Esophagus (tissue), 2 donors: ENCODE measurements around the gene MESD. TPM values are rescaled to one million over a fixed set of nuclear protein-coding genes. Genes with fewer than 3 reads are reported as not detected.
A peak's percentile ranks its signal among the peaks of the same experiment; 100 is the strongest.

Experiments
- H3K27ac ChIP-seq, 2 donors: one replicate each; pipeline ENCODE4 v1.5.1; 2013; ENCODE audit warnings: low read depth in 2 of 2, mild to moderate bottlenecking in 2 of 2, inconsistent platforms in 1 of 2, low read length in 1 of 2, moderate library complexity in 1 of 2
- H3K27me3 ChIP-seq, 2 donors: one replicate each; pipeline ENCODE4 v1.6.1; 2013; ENCODE audit warnings: low read length in 2 of 2, control low read depth in 1 of 2, mild to moderate bottlenecking in 1 of 2; ENCODE audit not compliant: insufficient read depth in 2 of 2, control insufficient read depth in 1 of 2
- H3K36me3 ChIP-seq, 2 donors: one replicate each; pipeline ENCODE4 v1.6.1; 2013; ENCODE audit warnings: low read length in 1 of 2; ENCODE audit not compliant: control insufficient read depth in 2 of 2, insufficient read depth in 2 of 2
- H3K4me1 ChIP-seq, 2 donors: one replicate each; pipeline ENCODE4 v1.6.1; 2013; ENCODE audit warnings: low read length in 1 of 2; ENCODE audit not compliant: control insufficient read depth in 2 of 2, insufficient read depth in 2 of 2
- H3K4me3 ChIP-seq, 2 donors: one replicate each; pipeline ENCODE4 v1.5.1; 2013; ENCODE audit warnings: low read length in 2 of 2, mild to moderate bottlenecking in 2 of 2, low read depth in 1 of 2, moderate library complexity in 1 of 2
- H3K9me3 ChIP-seq, 2 donors: one replicate each; pipeline ENCODE4 v1.6.1; 2013; ENCODE audit warnings: mild to moderate bottlenecking in 2 of 2, low read depth in 1 of 2, low read length in 1 of 2, moderate library complexity in 1 of 2; ENCODE audit not compliant: control insufficient read depth in 2 of 2, insufficient read depth in 1 of 2
- WGBS, 2 donors: extraction: QIAGEN DNeasy Blood & Tissue Kit; methylation state at CpG; one replicate each; pipeline ENCODE4 v1.1.7; 2013; 5-methylcytosine and 5-hydroxymethylcytosine counted together
- polyA plus RNA-seq, 2 donors: library from polyadenylated mRNA; stranded (reverse); fragments of 200-250 nt; gene quantifications; one replicate each; pipeline ENCODE4 v1.2.3, GENCODE V29; 2013
- donor health status: healthy with polysubstance abuse.
- donor health status: Bipolar disorder and iron deficiency.

The MESD gene
- polyA plus RNA-seq, result 10 to 100 TPM; 11.4 to 14.4 TPM

- Histone ChIP-seq H3K4me1 (peaks cover 2 to 7% of the 10 kb centered on the region in 2 donors), H3K4me3 (peak within 1 kb of the TSS; percentile 93 to 96), H3K27me3 (no peaks in the 10 kb centered on the region), H3K27ac (peak within 1 kb of the TSS; percentile 90 to 96), H3K9me3 (no peaks in the 10 kb centered on the region), H3K36me3 (no peaks in the 10 kb centered on the region)
- 0 to 1% methylated on average over 44 to 63 of the region's 63 CpGs for WGBS, 2 donors
Observed at GRCh38 chr15:80989518-80990478, at the start of gene MESD. TSS of gene MESD (minus strand) at chr15:80989819. CDS start at chr15:80989791, 28 bp downstream.

DNA sequence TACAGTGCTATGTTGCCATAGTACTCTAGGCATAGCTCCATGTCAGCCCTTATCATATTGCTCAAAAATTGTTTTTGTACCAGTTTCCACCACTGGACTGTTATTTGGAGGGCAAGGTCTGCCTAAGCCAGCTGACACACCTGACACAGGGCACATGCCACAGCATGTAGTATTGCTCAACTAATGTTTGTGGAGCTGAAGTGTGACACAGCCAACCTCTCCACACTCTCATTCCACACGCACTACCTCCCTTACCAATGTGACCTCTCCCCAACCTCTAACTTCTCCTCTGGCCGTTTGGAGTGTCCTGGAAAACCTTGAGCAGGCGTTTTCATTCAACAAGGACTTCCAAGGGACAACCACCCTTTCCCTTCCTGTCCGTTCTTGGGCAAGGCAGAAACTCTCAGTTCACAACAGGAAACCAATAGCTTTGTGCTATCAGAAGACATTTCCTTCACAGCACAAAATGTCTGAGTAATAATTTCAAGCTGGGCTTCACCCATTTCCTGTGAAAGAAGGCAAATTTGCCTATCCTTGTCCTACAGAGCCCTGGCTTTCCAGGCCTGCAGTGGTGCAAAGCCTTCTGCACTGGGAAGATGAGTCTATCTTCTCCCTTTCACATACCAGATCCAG is 49.5 kb upstream of the MESD start:
- H3K36me3 ChIP-seq, result no peaks in the 10 kb centered on the region
- 27 to 28% methylated on average over 4 of the region's 4 CpGs for WGBS, 2 donors
- peaks cover 0 to 2% of the 10 kb centered on the region in 2 donors for H3K4me1 ChIP-seq
- peak overlapping the region in 1 of 2 donors; percentile 56 for H3K27ac ChIP-seq
- H3K4me3 ChIP-seq, result no peak overlapping the region
- no peaks in the 10 kb centered on the region for H3K27me3 ChIP-seq
- H3K9me3 ChIP-seq, result no peaks in the 10 kb centered on the region

GRCh38 chr15:81037952-81038743 is 48.5 kb upstream of the MESD start:
- 87 to 92% methylated on average over 14 of the region's 14 CpGs for WGBS, 2 donors
- no peaks in the 10 kb centered on the region for H3K9me3 ChIP-seq
- peak overlapping the region in 1 of 2 donors; percentile 24 for H3K27ac ChIP-seq
- peaks cover 0 to 2% of the 10 kb centered on the region in 2 donors for H3K4me1 ChIP-seq
- H3K4me3 ChIP-seq, result no peak overlapping the region
- H3K27me3 ChIP-seq, result no peaks in the 10 kb centered on the region
- H3K36me3 ChIP-seq, result no peaks in the 10 kb centered on the region

GRCh38 chr15:81033508-81033907 is 43.9 kb upstream of the MESD start:
- no peak overlapping the region for H3K27ac ChIP-seq
- WGBS, 2 donors, result 23 to 25% methylated on average over 2 of the region's 2 CpGs
- H3K36me3 ChIP-seq, result no peaks in the 10 kb centered on the region
- H3K4me3 ChIP-seq, result no peak overlapping the region
- H3K9me3 ChIP-seq, result peaks cover 0 to 3% of the 10 kb centered on the region in 2 donors
- H3K27me3 ChIP-seq, result no peaks in the 10 kb centered on the region
- H3K4me1 ChIP-seq, result peaks cover 0 to 2% of the 10 kb centered on the region in 2 donors

- Histone ChIP-seq H3K4me1 (peaks cover 0 to 2% of the 10 kb centered on the region in 2 donors), H3K36me3 (no peaks in the 10 kb centered on the region), H3K4me3 (no peak overlapping the region), H3K27me3 (no peaks in the 10 kb centered on the region), H3K27ac (no peak overlapping the region), H3K9me3 (peaks cover 0 to 3% of the 10 kb centered on the region in 2 donors)
- 17 to 23% methylated on average over 1 of the region's 1 CpG for WGBS, 2 donors
Observed at GRCh38 chr15:81032818-81033217, 43.2 kb upstream of the MESD start.

GRCh38 chr15:81032355-81032754 is 42.7 kb upstream of the MESD start:
- Histone ChIP-seq H3K4me3 (no peak overlapping the region), H3K27me3 (no peaks in the 10 kb centered on the region), H3K4me1 (peaks cover 0 to 2% of the 10 kb centered on the region in 2 donors), H3K36me3 (no peaks in the 10 kb centered on the region), H3K9me3 (peaks cover 0 to 3% of the 10 kb centered on the region in 2 donors), H3K27ac (no peak overlapping the region)
- 52 to 60% methylated on average over 4 of the region's 4 CpGs for WGBS, 2 donors

DNA sequence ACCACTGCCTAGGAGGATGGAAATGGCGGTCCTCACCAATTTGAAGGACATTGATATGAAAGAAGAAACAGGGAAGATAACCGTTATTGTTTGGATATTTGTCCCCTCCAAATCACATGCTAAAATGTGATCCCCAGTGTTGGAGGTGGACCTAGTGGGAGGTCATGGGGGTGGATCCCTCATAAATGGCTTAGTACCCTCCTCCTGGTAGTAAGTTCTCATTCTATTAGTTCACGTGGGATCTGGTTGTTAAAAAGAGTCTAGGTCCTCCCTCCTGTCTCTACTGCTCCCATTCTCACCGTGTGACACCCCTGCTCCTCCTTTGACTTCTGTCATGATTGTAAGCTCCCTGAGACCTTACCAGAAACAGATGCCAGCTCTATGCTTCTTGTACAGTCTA is 41.6 kb upstream of the MESD start:
- H3K4me3 ChIP-seq, result no peak overlapping the region
- H3K36me3 ChIP-seq, result no peaks in the 10 kb centered on the region
- WGBS, 2 donors, result 85 to 93% methylated on average over 4 of the region's 4 CpGs
- H3K27me3 ChIP-seq, result no peaks in the 10 kb centered on the region
- peaks cover 0 to 2% of the 10 kb centered on the region in 2 donors for H3K4me1 ChIP-seq
- H3K27ac ChIP-seq, result no peak overlapping the region
- peaks cover 0 to 3% of the 10 kb centered on the region in 2 donors for H3K9me3 ChIP-seq

- Histone ChIP-seq H3K9me3 (peaks cover 0 to 3% of the 10 kb centered on the region in 2 donors), H3K36me3 (no peaks in the 10 kb centered on the region), H3K27me3 (no peaks in the 10 kb centered on the region), H3K4me1 (peaks cover 0 to 2% of the 10 kb centered on the region in 2 donors), H3K27ac (no peak overlapping the region), H3K4me3 (no peak overlapping the region)
- 58 to 75% methylated on average over 3 of the region's 3 CpGs for WGBS, 2 donors
Observed at GRCh38 chr15:81030301-81030750, 40.7 kb upstream of the MESD start.
